CD4-positive, alpha-beta T cell (primary cell): ENCODE measurements around the gene CDC20. TPM values are rescaled to one million over a fixed set of nuclear protein-coding genes. Genes with fewer than 3 reads are reported as not detected.

Source experiments
- ATAC-seq: fragments of 200-7000 bp; cut with Tn5 transposase; one replicate; pipeline ENCODE4 v1.10.0; 2022; ENCODE audit warnings: mild to moderate bottlenecking; ENCODE audit not compliant: poor library complexity
- CTCF ChIA-PET: fragments of 350-600 bp; sonication (Branson Sonifier 250); formaldehyde crosslinking; loops from one replicate; lab custom pipeline; 2021; ENCODE audit warnings: antibody characterized with exemption, inconsistent platforms; lab: Charles Lee
- POLR2A ChIA-PET: fragments of 350-600 bp; sonication (Branson Sonifier 250); formaldehyde crosslinking; loops from one replicate; lab custom pipeline; 2021; ENCODE audit warnings: antibody characterized with exemption, inconsistent platforms; lab: Charles Lee
- DNase-seq, 14 experiments: peaks; one replicate each; pipeline ENCODE4 v3.0.0-alpha.2; 2013 to 2020; ENCODE audit warnings: mixed read lengths in 2 of 14
- H3K27ac ChIP-seq, 2 donors: one replicate each; pipeline versions ENCODE4 v1.5.1 to v1.7.0; 2013; ENCODE audit warnings: low read length in 2 of 2, low read depth in 1 of 2, mild to moderate bottlenecking in 1 of 2
- H3K27me3 ChIP-seq, 2 experiments: 1 replicate in 1 of 2; 2 replicates in 1 of 2; pipeline versions ENCODE4 v1.6.1 to v1.7.0; 2013; ENCODE audit warnings: low read length in 2 of 2, control low read depth in 1 of 2, mild to moderate bottlenecking in 1 of 2, moderate library complexity in 1 of 2; ENCODE audit not compliant: insufficient read depth in 2 of 2, control insufficient read depth in 1 of 2
- H3K36me3 ChIP-seq: one replicate; pipeline ENCODE4 v1.6.1; 2013; ENCODE audit warnings: low read length, control low read depth; ENCODE audit not compliant: insufficient read depth
- H3K4me1 ChIP-seq: one replicate; pipeline ENCODE4 v1.6.1; 2013; ENCODE audit warnings: low read length, control low read depth; ENCODE audit not compliant: insufficient read depth
- H3K4me3 ChIP-seq: one replicate; pipeline ENCODE4 v1.5.1; 2013; ENCODE audit warnings: mild to moderate bottlenecking, low read length, moderate library complexity
- H3K9me3 ChIP-seq, 2 experiments: 1 replicate in 1 of 2; 2 replicates in 1 of 2; pipeline versions ENCODE4 v1.6.1 to v1.7.0; 2013; ENCODE audit warnings: low read length in 2 of 2, mild to moderate bottlenecking in 2 of 2, control low read depth in 1 of 2, moderate library complexity in 1 of 2; ENCODE audit not compliant: control insufficient read depth in 1 of 2, insufficient read depth in 1 of 2
- H3K27ac Mint-ChIP-seq: one replicate; pipeline ENCODE4 v1.8.0; 2020; ENCODE audit warnings: mixed read lengths
- H3K27me3 Mint-ChIP-seq: one replicate; pipeline ENCODE4 v1.8.0; 2021; ENCODE audit warnings: mixed read lengths
- H3K36me3 Mint-ChIP-seq: one replicate; pipeline ENCODE4 v1.8.0; 2021; ENCODE audit warnings: low read depth, mixed read lengths
- H3K4me1 Mint-ChIP-seq: one replicate; pipeline ENCODE4 v1.8.0; 2021; ENCODE audit warnings: low read depth, mixed read lengths
- H3K4me3 Mint-ChIP-seq: one replicate; pipeline ENCODE4 v1.8.0; 2020; ENCODE audit warnings: mild to moderate bottlenecking, mixed read lengths
- H3K9me3 Mint-ChIP-seq: one replicate; pipeline ENCODE4 v1.8.0; 2020; ENCODE audit warnings: mixed read lengths
- CTCF ChIP-seq: fragments of 200-600 bp; IDR thresholded peaks from one replicate; pipeline ENCODE4 v1.8.0; 2022; ENCODE audit warnings: antibody characterized with exemption, mild to moderate bottlenecking
- intact Hi-C, 2 experiments: fragments of 100-400 bp; cut with DNase I in 1 of 2; cut with micrococcal nuclease in 1 of 2; formaldehyde crosslinking; loops; one replicate each; pipeline versions ENCODE4 v1.15.1 to v1.9.0; 2023 to 2025; cut with DNase I, micrococcal nuclease
- polyA plus RNA-seq, 2 donors: library from polyadenylated mRNA; unstranded; fragments of 120-200 nt; gene quantifications; one replicate each; pipeline ENCODE4 v1.2.1, GENCODE V29; 2013
- total RNA-seq, 174 experiments: library from RNA in 2 of 174; stranded (reverse) in 2 of 174; gene quantifications; one replicate each; pipeline ENCODE4 v1.2.3 and lab custom pipeline; 2021 to 2026

The CDC20 gene
- total RNA-seq (1 to 10 TPM; 1.1 to 1.8 TPM), total RNA-seq (lab: John Stamatoyannopoulos, UW) (0 to 196 (median 0.38) reads per million in 172 experiments)
- polyA plus RNA-seq (2013, experiment 1 of 2) = 1.2 TPM
- polyA plus RNA-seq (2013, experiment 2 of 2) = 3.3 TPM

GRCh38 chr1:43358746-43359693, at the start of gene CDC20:
CDC20 (plus strand) TSS chr1:43358981; CDS start chr1:43359216, 235 bp downstream.
- intact Hi-C loops = loop anchor here (1.0 to 10.0 kb wide), 10 partner anchors 8 to 616 kb away; partner anchors contain the start of genes C1orf50 (in 2 of the 2), P3H1 (in 2 of the 2), ATP6V0B (in 1 of the 2) and B4GALT2 (in 1 of the 2)
- ChIA-PET CTCF (interaction anchor here (0.8 to 1.5 kb wide), 6 partner anchors 9 to 132 kb away, joined by 3 to 13 read pairs (median 3); partner anchors contain the start of gene ELOVL1), POLR2A (interaction anchor here (0.7 to 2.6 kb wide), 11 partner anchors 8 to 291 kb away, joined by 3 to 21 read pairs (median 6); partner anchors contain the start of genes ELOVL1, HYI, KDM4A and MED8)
- peak within 1 kb of the TSS; percentile 76 for H3K4me3 ChIP-seq
- peaks cover 24% of the 10 kb centered on the region for H3K36me3 ChIP-seq
- H3K9me3 ChIP-seq = no peaks in the 10 kb centered on the region
- Mint-ChIP-seq H3K4me3 (peak within 1 kb of the TSS; percentile 85), H3K4me1 (peaks cover 19% of the 10 kb centered on the region), H3K27me3 (no peaks in the 10 kb centered on the region), H3K27ac (peak within 1 kb of the TSS; percentile 87), H3K36me3 (peaks cover 28% of the 10 kb centered on the region), H3K9me3 (no peaks in the 10 kb centered on the region)
- H3K27ac ChIP-seq = peak within 1 kb of the TSS in 1 of 2 donors; percentile 37
- H3K4me1 ChIP-seq = peaks cover 15% of the 10 kb centered on the region
- TF ChIP-seq CTCF = no peak
- no peaks in the 10 kb centered on the region for H3K27me3 ChIP-seq
- peak; percentile 91 to 98 (median 96) for DNase-seq
- peak; percentile 99 for ATAC-seq

- Mint-ChIP-seq H3K27me3 (no peaks in the 10 kb centered on the region), H3K4me3 (no peak overlapping the region), H3K27ac (no peak overlapping the region), H3K4me1 (no peaks in the 10 kb centered on the region), H3K9me3 (no peaks in the 10 kb centered on the region), H3K36me3 (no peaks in the 10 kb centered on the region)
- intact Hi-C loops = no loop called here
- Histone ChIP-seq H3K4me1 (no peaks in the 10 kb centered on the region), H3K9me3 (no peaks in the 10 kb centered on the region), H3K27me3 (no peaks in the 10 kb centered on the region), H3K27ac (no peak overlapping the region), H3K36me3 (no peaks in the 10 kb centered on the region), H3K4me3 (no peak overlapping the region)
- ATAC-seq (no peak), DNase-seq (no peak)
- ChIA-PET CTCF (no interaction called here), POLR2A (no interaction called here)
- TF ChIP-seq CTCF = no peak
Measured at GRCh38 chr1:43309405-43310025, 49.3 kb upstream of the CDC20 start.

GRCh38 chr1:43311521-43311920, 47.3 kb upstream of the CDC20 start:
- no peaks in the 10 kb centered on the region for H3K27me3 Mint-ChIP-seq

More at GRCh38 chr1:43311521-43311920, 47.3 kb upstream of the CDC20 start:
- DNase-seq = no peak
- Histone ChIP-seq H3K27me3 (no peaks in the 10 kb centered on the region), H3K27ac (no peak overlapping the region), H3K9me3 (no peaks in the 10 kb centered on the region), H3K4me3 (no peak overlapping the region), H3K36me3 (no peaks in the 10 kb centered on the region), H3K4me1 (no peaks in the 10 kb centered on the region)
- intact Hi-C loops = no loop called here
- ChIA-PET POLR2A (no interaction called here), CTCF (no interaction called here)
- no peak overlapping the region for H3K27ac Mint-ChIP-seq
- no peaks in the 10 kb centered on the region for H3K9me3 Mint-ChIP-seq
- no peak overlapping the region for H3K4me3 Mint-ChIP-seq
- no peaks in the 10 kb centered on the region for H3K4me1 Mint-ChIP-seq
- no peak for TF ChIP-seq CTCF
- H3K36me3 Mint-ChIP-seq = no peaks in the 10 kb centered on the region
- no peak for ATAC-seq
